ENCODE data around the gene NRXN3.

NRXN3 gene

GRCh38 chr14:78173346-78174035 lies 3.3 kb downstream of the NRXN3 start:
- no peak for DNase-seq (ENCODE audit: low read depth)

GRCh38 chr14:78175412-78175811 lies 5.2 kb downstream of the NRXN3 start:
- no peak for DNase-seq (ENCODE audit: low read depth)

GRCh38 chr14:78178071-78178470 lies 7.9 kb downstream of the NRXN3 start:
- no peak for DNase-seq (ENCODE audit: low read depth)

- DNase-seq (ENCODE audit: low read depth), result no peak
Measured at GRCh38 chr14:78178971-78179370, 8.8 kb downstream of the NRXN3 start.

- DNase-seq (ENCODE audit: low read depth), result no peak
Measured at GRCh38 chr14:78181270-78181669, 11.1 kb downstream of the NRXN3 start.

- DNase-seq (ENCODE audit: low read depth), result no peak
Measured at GRCh38 chr14:78182722-78183121, 12.5 kb downstream of the NRXN3 start.

- DNase-seq (ENCODE audit: low read depth), result no peak
Measured at GRCh38 chr14:78184157-78184556, 14.0 kb downstream of the NRXN3 start.

GRCh38 chr14:78186277-78186676 lies 16.1 kb downstream of the NRXN3 start:
- no peak for DNase-seq (ENCODE audit: low read depth)

GRCh38 chr14:78188882-78189281 lies 18.7 kb downstream of the NRXN3 start:
- DNase-seq (ENCODE audit: low read depth), result no peak

- no peak for DNase-seq (ENCODE audit: low read depth)
Measured at GRCh38 chr14:78195431-78195830, 25.3 kb downstream of the NRXN3 start.

GRCh38 chr14:78196323-78196722 lies 26.1 kb downstream of the NRXN3 start:
- DNase-seq (ENCODE audit: low read depth), result no peak

GRCh38 chr14:78197051-78197450 lies 26.9 kb downstream of the NRXN3 start:
- no peak for DNase-seq (ENCODE audit: low read depth)

GRCh38 chr14:78202163-78202562 lies 32.0 kb downstream of the NRXN3 start:
- no peak for DNase-seq (ENCODE audit: low read depth)

- DNase-seq (ENCODE audit: low read depth), result no peak
Measured at GRCh38 chr14:78202976-78203375, 32.8 kb downstream of the NRXN3 start.

- DNase-seq (ENCODE audit: low read depth), result no peak
Measured at GRCh38 chr14:78207414-78207813, 37.2 kb downstream of the NRXN3 start.

- DNase-seq (ENCODE audit: low read depth), result no peak
Measured at GRCh38 chr14:78220273-78220672, 50.1 kb downstream of the NRXN3 start.

GRCh38 chr14:78222746-78223145 lies 52.6 kb downstream of the NRXN3 start:
- DNase-seq (ENCODE audit: low read depth), result no peak

- no peak for DNase-seq (ENCODE audit: low read depth)
Measured at GRCh38 chr14:78227248-78228077, 57.3 kb downstream of the NRXN3 start.

GRCh38 chr14:78228702-78229327 lies 58.6 kb downstream of the NRXN3 start:
- DNase-seq (ENCODE audit: low read depth), result no peak

- DNase-seq (ENCODE audit: low read depth), result no peak
Measured at GRCh38 chr14:78232231-78233000, 62.2 kb downstream of the NRXN3 start.

GRCh38 chr14:78238141-78238540 lies 68.0 kb downstream of the NRXN3 start:
- DNase-seq (ENCODE audit: low read depth), result no peak

- no peak for DNase-seq (ENCODE audit: low read depth)
Measured at GRCh38 chr14:78240567-78240966, 70.4 kb downstream of the NRXN3 start.
